ENCODE results near the gene WDR41.
"Not testable (repeated sequence)": the region's sequence is repeated elsewhere in the genome, so short reads cannot be mapped to it uniquely, and the experiment has no call there.

The WDR41 gene

GRCh38 chr5:77491783-77492652, at the start of gene WDR41:
Gene WDR41 (minus strand): TSS chr5:77492316. CDS start chr5:77492220, 96 bp downstream.
- DNase-seq = peak; percentile 85

- no peak for DNase-seq
Measured at GRCh38 chr5:77531297-77531696, 39.2 kb upstream of the WDR41 start.

- DNase-seq = no peak
Measured at GRCh38 chr5:77518304-77518703, 26.2 kb upstream of the WDR41 start.

GRCh38 chr5:77514457-77514856, 22.3 kb upstream of the WDR41 start:
- no peak for DNase-seq

- DNase-seq = no peak
Measured at GRCh38 chr5:77513321-77513720, 21.2 kb upstream of the WDR41 start.

- not testable (repeated sequence) for DNase-seq
Measured at GRCh38 chr5:77501132-77501531, 9.0 kb upstream of the WDR41 start.

- DNase-seq = no peak
Measured at GRCh38 chr5:77499973-77500372, 7.9 kb upstream of the WDR41 start.

GRCh38 chr5:77499441-77499840, 7.3 kb upstream of the WDR41 start:
- DNase-seq = no peak

- no peak for DNase-seq
Measured at GRCh38 chr5:77498952-77499351, 6.8 kb upstream of the WDR41 start.

GRCh38 chr5:77494935-77495334, 2.8 kb upstream of the WDR41 start:
- DNase-seq = no peak

GRCh38 chr5:77492653-77493000, 511 bp upstream of the WDR41 start:
- no peak for DNase-seq

- DNase-seq = peak; percentile 7 to 9
Measured at GRCh38 chr5:77490741-77491344, 1.3 kb downstream of the WDR41 start.

- DNase-seq = no peak
Measured at GRCh38 chr5:77486344-77486962, 5.7 kb downstream of the WDR41 start.

- DNase-seq = no peak
Measured at GRCh38 chr5:77483682-77484081, 8.4 kb downstream of the WDR41 start.

GRCh38 chr5:77475041-77475440, 17.1 kb downstream of the WDR41 start:
- DNase-seq = not testable (repeated sequence)

- DNase-seq = not testable (repeated sequence)
Measured at GRCh38 chr5:77468875-77469274, 23.2 kb downstream of the WDR41 start.

GRCh38 chr5:77463905-77464304, 28.2 kb downstream of the WDR41 start:
- DNase-seq = no peak

- DNase-seq = no peak
Measured at GRCh38 chr5:77461287-77461686, 30.8 kb downstream of the WDR41 start.

- no peak for DNase-seq
Measured at GRCh38 chr5:77454123-77454522, 38.0 kb downstream of the WDR41 start.

- no peak for DNase-seq
Measured at GRCh38 chr5:77452351-77452750, 39.8 kb downstream of the WDR41 start.

- no peak for DNase-seq
Measured at GRCh38 chr5:77449981-77450380, 42.1 kb downstream of the WDR41 start.

GRCh38 chr5:77449277-77449676, 42.8 kb downstream of the WDR41 start:
- no peak for DNase-seq

- no peak for DNase-seq
Measured at GRCh38 chr5:77448831-77449230, 43.3 kb downstream of the WDR41 start.

- no peak for DNase-seq
Measured at GRCh38 chr5:77444356-77444755, 47.8 kb downstream of the WDR41 start.
